Karpas-422 (cell line): ENCODE data around the gene CD151. TPM values are rescaled to one million over a fixed set of nuclear protein-coding genes. Genes with fewer than 3 reads are reported as not detected.

Experiments
- DNase-seq: peaks from one replicate; pipeline ENCODE4 v3.0.0-alpha.2; 2015
- H2AFZ ChIP-seq: fragments of 200-600 bp; sonication (generic); 2 replicates; pipeline ENCODE4 v1.6.1; 2014; ENCODE audit warnings: antibody characterized with exemption, low read length, mixed read lengths
- H3K27ac ChIP-seq: fragments of 200-600 bp; sonication (generic); 2 replicates; pipeline ENCODE4 v1.5.1; 2014; ENCODE audit warnings: mild to moderate bottlenecking, low read length, moderate library complexity
- H3K27me3 ChIP-seq: fragments of 200-600 bp; sonication (generic); 2 replicates; pipeline ENCODE4 v1.6.1; 2014; ENCODE audit warnings: low read length, mixed read lengths
- H3K36me3 ChIP-seq: fragments of 200-600 bp; sonication (generic); 2 replicates; pipeline ENCODE4 v1.6.1; 2014; ENCODE audit warnings: low read length, mixed read lengths; ENCODE audit not compliant: insufficient read depth
- H3K4me1 ChIP-seq: fragments of 200-600 bp; sonication (generic); 2 replicates; pipeline ENCODE4 v1.6.1; 2014; ENCODE audit warnings: mild to moderate bottlenecking, low read length, mixed read lengths
- H3K4me2 ChIP-seq: fragments of 200-600 bp; sonication (generic); 2 replicates; pipeline ENCODE4 v1.6.1; 2014; ENCODE audit warnings: low read length, low read depth, mild to moderate bottlenecking; ENCODE audit not compliant: poor library complexity, severe bottlenecking
- H3K4me3 ChIP-seq: fragments of 200-600 bp; sonication (generic); 2 replicates; pipeline ENCODE4 v1.5.1; 2014; ENCODE audit warnings: mild to moderate bottlenecking, antibody characterized with exemption, low read length, mixed read lengths
- H3K79me2 ChIP-seq: fragments of 200-600 bp; sonication (generic); 2 replicates; pipeline ENCODE4 v1.6.1; 2014; ENCODE audit warnings: mild to moderate bottlenecking, low read length, mixed read lengths
- H3K9ac ChIP-seq: fragments of 200-600 bp; sonication (generic); 2 replicates; pipeline ENCODE4 v1.6.0; 2014; ENCODE audit warnings: low read length
- H3K9me2 ChIP-seq: fragments of 200-600 bp; sonication (generic), shearing (Covaris generic); replicated peaks from 2 replicates; pipeline ENCODE4 v1.6.0; 2014; ENCODE audit warnings: mild to moderate bottlenecking, low read length, moderate library complexity; ENCODE audit not compliant: insufficient read depth
- H3K9me3 ChIP-seq: fragments of 300-700, 200-600 bp; sonication (generic); 2 replicates; pipeline ENCODE4 v1.6.1; 2014; ENCODE audit warnings: low read length, mixed read lengths
- H4K20me1 ChIP-seq: fragments of 200-600 bp; sonication (generic); 2 replicates; pipeline ENCODE4 v1.6.1; 2014; ENCODE audit warnings: mild to moderate bottlenecking, antibody characterized with exemption, low read length, low read depth; ENCODE audit not compliant: insufficient read depth
- total RNA-seq: library from RNA; depleted of rRNA; stranded (reverse); fragments of >200 nt; shearing (Covaris generic); gene quantifications from 2 replicates; pipeline ENCODE4 v1.2.3, GENCODE V29; 2014; ENCODE audit warnings: low replicate concordance

Gene CD151
- total RNA-seq, 1 experiment from 2014 or later = 10.5 TPM

GRCh38 chr11:833849-834311 lies 1.1 kb downstream of the CD151 start:
- Histone ChIP-seq H3K9me3 (no peaks in the 10 kb centered on the region), H3K4me3 (peak overlapping the region; percentile 69), H3K4me2 (peak overlapping the region; percentile 73), H3K27ac (no peak overlapping the region), H3K79me2 (no peaks in the 10 kb centered on the region), H3K9me2 (no peaks in the 10 kb centered on the region), H4K20me1 (peaks cover 26% of the 10 kb centered on the region; the same call in 1 of the 2 replicates), H3K9ac (peak overlapping the region; percentile 68), H3K27me3 (no peaks in the 10 kb centered on the region), H2AFZ (no peak overlapping the region), H3K36me3 (no peaks in the 10 kb centered on the region), H3K4me1 (peaks cover 32% of the 10 kb centered on the region)
- DNase-seq = no peak

- H3K79me2 ChIP-seq = no peaks in the 10 kb centered on the region
Measured at GRCh38 chr11:834371-835316, 1.9 kb downstream of the CD151 start.

GRCh38 chr11:836274-836673 lies 3.5 kb downstream of the CD151 start:
- Histone ChIP-seq H3K4me1 (peaks cover 21% of the 10 kb centered on the region), H3K9me2 (no peaks in the 10 kb centered on the region), H3K4me3 (no peak overlapping the region), H3K9me3 (no peaks in the 10 kb centered on the region), H3K9ac (no peak overlapping the region), H3K4me2 (no peak overlapping the region), H4K20me1 (peaks cover 29% of the 10 kb centered on the region; the same call in 1 of the 2 replicates), H3K27me3 (no peaks in the 10 kb centered on the region), H2AFZ (no peak overlapping the region), H3K27ac (no peak overlapping the region), H3K79me2 (peaks cover 14% of the 10 kb centered on the region), H3K36me3 (0 out of 2 replicates have a peak, but pooled peaks cover 3% of the 10 kb centered on the region)
- no peak for DNase-seq

More at GRCh38 chr11:834371-835316, 1.9 kb downstream of the CD151 start:
- H3K9me2 ChIP-seq = no peaks in the 10 kb centered on the region
- DNase-seq = peak; percentile 49
- peaks cover 19% of the 10 kb centered on the region; the same call in 1 of the 2 replicates for H4K20me1 ChIP-seq
- peaks cover 24% of the 10 kb centered on the region for H3K4me1 ChIP-seq
- no peak overlapping the region for H3K4me3 ChIP-seq
- no peak overlapping the region for H3K9ac ChIP-seq
- no peak overlapping the region for H3K4me2 ChIP-seq
- H2AFZ ChIP-seq = no peak overlapping the region
- no peaks in the 10 kb centered on the region for H3K36me3 ChIP-seq
- H3K27me3 ChIP-seq = no peaks in the 10 kb centered on the region
- H3K9me3 ChIP-seq = no peaks in the 10 kb centered on the region
- no peak overlapping the region for H3K27ac ChIP-seq

- no peak overlapping the region for H2AFZ ChIP-seq
- no peak overlapping the region for H3K4me2 ChIP-seq
- DNase-seq = no peak
- no peak overlapping the region for H3K4me3 ChIP-seq
- no peak overlapping the region for H3K9ac ChIP-seq
- no peaks in the 10 kb centered on the region for H3K9me2 ChIP-seq
- H4K20me1 ChIP-seq = peaks cover 27% of the 10 kb centered on the region; the same call in 1 of the 2 replicates
- H3K27ac ChIP-seq = no peak overlapping the region
- H3K36me3 ChIP-seq = 0 out of 2 replicates have a peak, but pooled peaks cover 3% of the 10 kb centered on the region
- H3K27me3 ChIP-seq = no peaks in the 10 kb centered on the region
- peaks cover 18% of the 10 kb centered on the region for H3K79me2 ChIP-seq
- H3K4me1 ChIP-seq = peaks cover 24% of the 10 kb centered on the region
- H3K9me3 ChIP-seq = no peaks in the 10 kb centered on the region
Measured at GRCh38 chr11:836700-837099, 3.9 kb downstream of the CD151 start.

GRCh38 chr11:837189-837989 lies 4.6 kb downstream of the CD151 start:
- H3K4me1 ChIP-seq = peaks cover 21% of the 10 kb centered on the region
- peaks cover 31% of the 10 kb centered on the region; the same call in 1 of the 2 replicates for H4K20me1 ChIP-seq
- DNase-seq = no peak
- no peak overlapping the region for H3K9ac ChIP-seq
- no peaks in the 10 kb centered on the region for H3K9me2 ChIP-seq
- H3K79me2 ChIP-seq = peaks cover 24% of the 10 kb centered on the region
- H3K36me3 ChIP-seq = 0 out of 2 replicates have a peak, but pooled peaks cover 3% of the 10 kb centered on the region
- no peaks in the 10 kb centered on the region for H3K27me3 ChIP-seq
- H3K4me3 ChIP-seq = no peak overlapping the region
- no peak overlapping the region for H2AFZ ChIP-seq
- H3K27ac ChIP-seq = no peak overlapping the region
- H3K9me3 ChIP-seq = no peaks in the 10 kb centered on the region
- H3K4me2 ChIP-seq = no peak overlapping the region

GRCh38 chr11:837990-838307 lies 5.2 kb downstream of the CD151 start:
- no peak for DNase-seq
- no peaks in the 10 kb centered on the region for H3K27me3 ChIP-seq
- H3K9me2 ChIP-seq = no peaks in the 10 kb centered on the region
- peaks cover 19% of the 10 kb centered on the region for H3K4me1 ChIP-seq
- no peak overlapping the region for H3K4me2 ChIP-seq
- no peaks in the 10 kb centered on the region for H3K9me3 ChIP-seq
- H3K27ac ChIP-seq = no peak overlapping the region
- H3K36me3 ChIP-seq = 0 out of 2 replicates have a peak, but pooled peaks cover 3% of the 10 kb centered on the region
- H2AFZ ChIP-seq = no peak overlapping the region
- no peak overlapping the region for H3K9ac ChIP-seq
- H4K20me1 ChIP-seq = peaks cover 31% of the 10 kb centered on the region; the same call in 1 of the 2 replicates
- no peak overlapping the region for H3K4me3 ChIP-seq
- peaks cover 24% of the 10 kb centered on the region for H3K79me2 ChIP-seq

- Histone ChIP-seq H4K20me1 (peaks cover 28% of the 10 kb centered on the region; the same call in 1 of the 2 replicates), H3K79me2 (peaks cover 24% of the 10 kb centered on the region), H3K9me2 (no peaks in the 10 kb centered on the region), H2AFZ (no peak overlapping the region), H3K4me3 (no peak overlapping the region), H3K9me3 (no peaks in the 10 kb centered on the region), H3K27me3 (no peaks in the 10 kb centered on the region), H3K4me1 (peaks cover 19% of the 10 kb centered on the region), H3K4me2 (no peak overlapping the region), H3K27ac (no peak overlapping the region), H3K9ac (no peak overlapping the region), H3K36me3 (0 out of 2 replicates have a peak, but pooled peaks cover 3% of the 10 kb centered on the region)
- no peak for DNase-seq
Measured at GRCh38 chr11:838441-839279, 5.9 kb downstream of the CD151 start.
